NT2/D1 (cell line): ENCODE results near the gene C9orf43.

Experiments used
- SUZ12 ChIP-seq: IDR thresholded peaks from 2 replicates; pipeline ENCODE4 v1.6.1; 2011; ENCODE audit not compliant: insufficient read length, insufficient read depth; ENCODE audit errors: extremely low read depth
- YY1 ChIP-seq: IDR thresholded peaks from 2 replicates; pipeline ENCODE4 v1.6.1; 2011; ENCODE audit not compliant: insufficient read length, insufficient read depth
- ZNF274 ChIP-seq: IDR thresholded peaks from 2 replicates; pipeline ENCODE4 v1.6.1; 2011; ENCODE audit warnings: mild to moderate bottlenecking, low read depth, low read length

GRCh38 chr9:113387560-113388230 lies 22.9 kb upstream of the C9orf43 start:
- no peak for TF ChIP-seq YY1
- no peak for TF ChIP-seq ZNF274
- no peak for TF ChIP-seq SUZ12
